Activated T-cell treated with anti-CD3 and anti-CD28 coated beads, Interleukin-2, amount 50 U/mL, for 1 hour (primary cell): ENCODE data around the gene TRAF3IP3.
A peak's percentile ranks its signal among the peaks of the same experiment; 100 is the strongest.

ENCODE experiments used
- DNase-seq: peaks from one replicate; pipeline ENCODE4 v3.0.0-alpha.2; 2020

Gene TRAF3IP3

GRCh38 chr1:209803568-209803967 lies 47.7 kb downstream of the TRAF3IP3 start:
- no peak for DNase-seq

GRCh38 chr1:209805341-209805781 lies 49.5 kb downstream of the TRAF3IP3 start:
- DNase-seq = no peak

GRCh38 chr1:209805875-209806760 lies 50.3 kb downstream of the TRAF3IP3 start, which contains the start of gene IRF6:
TSS of gene IRF6 (minus strand) at chr1:209806142. CDS start at chr1:209801413, 4,729 bp downstream.
- peak; percentile 86 for DNase-seq

- no peak for DNase-seq
Measured at GRCh38 chr1:209807509-209807908, 51.7 kb downstream of the TRAF3IP3 start.

- no peak for DNase-seq
Measured at GRCh38 chr1:209808059-209808581, 52.3 kb downstream of the TRAF3IP3 start.

- no peak for DNase-seq
Measured at GRCh38 chr1:209809611-209810010, 53.8 kb downstream of the TRAF3IP3 start.

GRCh38 chr1:209810783-209811182 lies 54.9 kb downstream of the TRAF3IP3 start:
- no peak for DNase-seq

- no peak for DNase-seq
Measured at GRCh38 chr1:209813902-209814301, 58.0 kb downstream of the TRAF3IP3 start.

- DNase-seq = no peak
Measured at GRCh38 chr1:209815490-209815889, 59.6 kb downstream of the TRAF3IP3 start.

- DNase-seq = no peak
Measured at GRCh38 chr1:209815931-209816341, 60.1 kb downstream of the TRAF3IP3 start.

GRCh38 chr1:209816923-209817322 lies 61.1 kb downstream of the TRAF3IP3 start:
- no peak for DNase-seq

GRCh38 chr1:209817691-209818090 lies 61.8 kb downstream of the TRAF3IP3 start:
- no peak for DNase-seq

GRCh38 chr1:209819058-209819457 lies 63.2 kb downstream of the TRAF3IP3 start:
- DNase-seq = no peak

- DNase-seq = no peak
Measured at GRCh38 chr1:209820986-209821385, 65.1 kb downstream of the TRAF3IP3 start.

GRCh38 chr1:209822706-209823105 lies 66.9 kb downstream of the TRAF3IP3 start:
- DNase-seq = no peak

GRCh38 chr1:209823143-209824041 lies 67.5 kb downstream of the TRAF3IP3 start:
- DNase-seq = no peak

- no peak for DNase-seq
Measured at GRCh38 chr1:209825591-209826434, 70.0 kb downstream of the TRAF3IP3 start.

GRCh38 chr1:209827384-209828262 lies 71.8 kb downstream of the TRAF3IP3 start, which contains the start of gene UTP25:
TSS of gene UTP25 (plus strand) at chr1:209827972. CDS start at chr1:209828064, 92 bp downstream.
- peak; percentile 94 for DNase-seq

GRCh38 chr1:209829716-209830115 lies 73.9 kb downstream of the TRAF3IP3 start:
- no peak for DNase-seq

- no peak for DNase-seq
Measured at GRCh38 chr1:209830722-209831121, 74.9 kb downstream of the TRAF3IP3 start.

- DNase-seq = no peak
Measured at GRCh38 chr1:209831615-209832014, 75.8 kb downstream of the TRAF3IP3 start.
